Upper lobe of right lung (tissue), 1 donor: Measurements from ENCODE around the gene RFESD. TPM values are rescaled to one million over a fixed set of nuclear protein-coding genes. Genes with fewer than 3 reads are reported as not detected.

ENCODE experiments used
- ATAC-seq: fragments of 200-7000 bp; cut with Tn5 transposase; one replicate; pipeline ENCODE4 v1.9.1; 2020; ENCODE audit warnings: mild to moderate bottlenecking, moderate library complexity
- DNase-seq: peaks from one replicate; pipeline ENCODE4 v3.0.0-alpha.2; 2020
- H3K27ac ChIP-seq: fragments of 200-600 bp; one replicate; pipeline ENCODE4 v1.8.0; 2022
- H3K27me3 ChIP-seq: fragments of 200-600 bp; one replicate; pipeline ENCODE4 v1.8.0; 2022; ENCODE audit warnings: mild to moderate bottlenecking
- H3K36me3 ChIP-seq: fragments of 200-600 bp; one replicate; pipeline ENCODE4 v1.8.0; 2022
- H3K4me1 ChIP-seq: fragments of 200-600 bp; one replicate; pipeline ENCODE4 v1.8.0; 2022
- H3K4me3 ChIP-seq: fragments of 200-600 bp; one replicate; pipeline ENCODE4 v1.8.0; 2022; ENCODE audit warnings: mild to moderate bottlenecking
- H3K9me3 ChIP-seq: fragments of 200-600 bp; one replicate; pipeline ENCODE4 v1.8.0; 2022
- intact Hi-C: fragments of 100-400 bp; cut with DNase I; formaldehyde crosslinking; loops from one replicate; pipeline ENCODE4 v1.11.0; 2022
- total RNA-seq: library from RNA; stranded (reverse); fragmentation: NEBNext Ultra II Directional; extraction: Animal tissue kit (Norgen Biotek cat#: 25700); gene quantifications from one replicate; pipeline ENCODE4 v1.2.1, GENCODE V29; 2021
- TF ChIP-seq, protein P1 (sequence below): fragments of 200-600 bp; IDR thresholded peaks from one replicate; pipeline ENCODE4 v1.8.0; 2022; ENCODE audit warnings: antibody characterized with exemption
- donor health status: DM: no; HTN: yes; CAD: no; lungs with severe emphysema.

The RFESD gene
- total RNA-seq, 1 donor from 2014 or later: 3.7 TPM

DNA sequence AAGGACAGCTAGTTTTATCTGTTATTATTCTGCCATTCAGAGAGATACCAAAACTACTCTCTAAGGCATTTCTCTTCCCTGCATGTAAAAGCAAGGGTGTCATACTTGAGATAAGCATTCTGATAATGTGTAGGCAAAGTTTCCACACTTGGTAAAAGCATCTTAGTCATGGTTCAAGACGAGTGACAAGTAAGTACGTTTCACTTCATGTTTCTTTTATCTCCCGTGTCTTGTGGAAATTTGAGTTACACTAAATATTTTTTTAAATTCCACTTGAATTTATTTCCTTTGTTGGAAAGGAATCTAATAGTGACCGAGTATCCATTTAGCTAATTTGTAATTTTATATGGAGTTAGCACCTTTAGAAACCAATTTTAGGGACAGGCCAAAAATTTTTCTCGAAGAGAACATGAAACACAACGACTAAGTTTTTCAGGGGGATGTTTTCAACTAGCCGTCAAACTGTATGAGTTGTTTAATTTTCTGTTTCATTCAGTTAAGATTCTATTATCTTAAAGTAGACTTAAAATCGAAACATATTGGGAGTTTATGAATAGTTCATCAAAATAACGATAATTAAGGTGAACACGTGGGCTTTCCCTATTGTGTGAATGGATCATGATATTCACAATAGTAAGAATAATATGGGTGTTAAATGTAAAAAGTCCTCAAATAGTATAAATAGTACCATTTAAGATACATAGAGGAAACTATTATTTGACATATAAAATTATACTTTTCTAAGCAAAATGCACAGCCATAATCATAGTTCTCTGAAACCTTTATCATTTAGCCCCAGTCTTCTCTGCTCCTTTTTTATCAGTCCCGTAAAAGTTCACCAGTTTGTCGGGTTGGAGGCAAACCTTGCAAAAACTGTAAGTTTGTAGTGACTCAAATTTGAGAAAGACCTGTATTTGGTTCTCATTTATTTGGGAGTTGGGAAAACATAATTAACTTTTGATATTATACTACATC is 1.6 kb downstream of the RFESD start:
- no peak overlapping the region for H3K4me3 ChIP-seq
- intact Hi-C loops: loop anchor here (10.0 kb wide), 1 partner anchor 197 kb away; no protein-coding TSS in a partner anchor
- TF ChIP-seq, protein P1, sequence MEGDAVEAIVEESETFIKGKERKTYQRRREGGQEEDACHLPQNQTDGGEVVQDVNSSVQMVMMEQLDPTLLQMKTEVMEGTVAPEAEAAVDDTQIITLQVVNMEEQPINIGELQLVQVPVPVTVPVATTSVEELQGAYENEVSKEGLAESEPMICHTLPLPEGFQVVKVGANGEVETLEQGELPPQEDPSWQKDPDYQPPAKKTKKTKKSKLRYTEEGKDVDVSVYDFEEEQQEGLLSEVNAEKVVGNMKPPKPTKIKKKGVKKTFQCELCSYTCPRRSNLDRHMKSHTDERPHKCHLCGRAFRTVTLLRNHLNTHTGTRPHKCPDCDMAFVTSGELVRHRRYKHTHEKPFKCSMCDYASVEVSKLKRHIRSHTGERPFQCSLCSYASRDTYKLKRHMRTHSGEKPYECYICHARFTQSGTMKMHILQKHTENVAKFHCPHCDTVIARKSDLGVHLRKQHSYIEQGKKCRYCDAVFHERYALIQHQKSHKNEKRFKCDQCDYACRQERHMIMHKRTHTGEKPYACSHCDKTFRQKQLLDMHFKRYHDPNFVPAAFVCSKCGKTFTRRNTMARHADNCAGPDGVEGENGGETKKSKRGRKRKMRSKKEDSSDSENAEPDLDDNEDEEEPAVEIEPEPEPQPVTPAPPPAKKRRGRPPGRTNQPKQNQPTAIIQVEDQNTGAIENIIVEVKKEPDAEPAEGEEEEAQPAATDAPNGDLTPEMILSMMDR: no peak

DNA sequence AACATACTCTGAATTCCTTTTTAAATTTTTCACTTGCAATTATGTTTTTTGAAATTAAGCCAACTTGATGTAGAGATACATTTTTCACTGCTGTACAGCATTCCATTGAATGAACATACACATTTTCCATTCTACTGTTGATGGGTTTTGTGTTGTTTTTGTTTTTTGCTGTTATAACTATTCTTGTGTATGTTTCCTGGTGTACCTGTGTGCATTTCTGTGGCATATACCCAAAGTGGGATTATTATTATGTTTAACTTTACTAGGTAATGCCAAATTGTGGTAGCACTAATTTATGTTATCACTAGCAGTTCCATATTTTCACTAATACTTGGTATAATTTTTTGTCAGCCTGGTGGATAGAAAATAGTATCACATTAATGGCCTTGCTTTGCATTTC is 2.7 kb downstream of the RFESD start:
- Histone ChIP-seq H3K27ac (no peak overlapping the region), H3K4me3 (no peak overlapping the region), H3K27me3 (no peaks in the 10 kb centered on the region), H3K9me3 (no peaks in the 10 kb centered on the region), H3K36me3 (no peaks in the 10 kb centered on the region), H3K4me1 (peaks cover 8% of the 10 kb centered on the region)
- ATAC-seq (no peak), DNase-seq (no peak)
- TF ChIP-seq, protein P1: no peak
- intact Hi-C loops: loop anchor here (10.0 kb wide), 1 partner anchor 196 kb away; no protein-coding TSS in a partner anchor

More for the DNA sequence above, 1.6 kb downstream of the RFESD start:
- H3K36me3 ChIP-seq: no peaks in the 10 kb centered on the region
- no peaks in the 10 kb centered on the region for H3K9me3 ChIP-seq
- peaks cover 8% of the 10 kb centered on the region for H3K4me1 ChIP-seq
- ATAC-seq (no peak), DNase-seq (no peak)
- H3K27me3 ChIP-seq: no peaks in the 10 kb centered on the region
- H3K27ac ChIP-seq: peak overlapping the region; percentile 97

DNA sequence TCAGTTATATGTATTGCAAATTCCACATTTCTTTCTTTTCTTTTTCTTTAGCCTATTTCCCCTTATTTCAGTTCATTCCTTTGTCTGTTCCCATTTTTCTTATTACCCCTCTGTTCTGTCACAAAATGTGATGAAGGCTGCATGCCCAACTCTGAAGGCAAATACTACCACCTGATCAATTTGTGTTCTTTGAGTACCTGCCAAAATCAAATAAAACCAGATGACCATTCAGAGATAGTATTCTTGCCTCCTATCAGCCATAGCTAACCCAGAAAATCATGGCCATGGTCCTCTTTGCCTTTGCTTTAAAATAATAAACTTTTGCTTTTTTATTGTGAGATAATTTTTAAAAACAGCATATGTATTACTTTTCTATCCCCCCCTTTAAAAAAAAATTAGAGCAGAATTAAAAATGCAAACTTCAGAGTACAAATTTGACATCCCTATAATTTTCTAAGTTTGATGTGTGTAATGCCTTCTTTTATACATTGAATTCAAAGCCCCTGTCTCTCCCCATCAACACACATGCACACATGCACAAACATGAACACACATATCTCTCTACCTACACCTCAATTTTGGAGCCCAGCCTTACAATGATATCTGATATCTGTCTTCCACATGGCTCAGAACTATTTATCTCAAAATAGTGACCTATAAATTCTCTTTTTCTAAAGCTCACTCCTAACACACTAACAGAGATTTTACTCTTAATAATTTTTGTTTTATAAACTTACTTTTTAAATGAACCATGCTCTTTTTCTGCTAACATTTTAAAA is 3.5 kb downstream of the RFESD start:
- Histone ChIP-seq H3K27ac (no peak overlapping the region), H3K9me3 (no peaks in the 10 kb centered on the region), H3K4me1 (peaks cover 8% of the 10 kb centered on the region), H3K27me3 (no peaks in the 10 kb centered on the region), H3K4me3 (no peak overlapping the region), H3K36me3 (no peaks in the 10 kb centered on the region)
- intact Hi-C loops: loop anchor here (10.0 kb wide), 1 partner anchor 195 kb away; no protein-coding TSS in a partner anchor
- TF ChIP-seq, protein P1: no peak
- no peak for ATAC-seq
- DNase-seq: no peak

DNA sequence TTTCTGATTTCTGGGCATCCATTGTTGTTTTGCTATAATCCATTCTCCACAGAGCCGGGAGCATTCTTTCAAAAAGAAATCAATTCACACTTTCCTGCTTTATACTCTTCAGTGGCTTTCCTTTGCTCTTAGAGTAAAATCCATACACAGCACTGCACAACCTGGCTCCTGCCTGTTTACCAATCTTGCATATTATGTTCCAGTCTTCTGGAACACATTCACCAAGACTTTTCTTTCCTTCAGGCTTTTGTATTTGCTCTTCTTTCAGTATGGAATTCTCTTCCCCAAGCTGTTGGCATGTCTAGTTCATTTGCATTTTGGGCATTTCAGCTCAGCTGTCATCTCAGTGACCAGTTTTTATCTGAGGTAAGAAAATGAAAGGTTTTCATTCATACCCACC is 6.3 kb downstream of the RFESD start:
- DNase-seq (no peak), ATAC-seq (no peak)
- TF ChIP-seq, protein P1: no peak
- Histone ChIP-seq H3K36me3 (no peaks in the 10 kb centered on the region), H3K27me3 (no peaks in the 10 kb centered on the region), H3K27ac (no peak overlapping the region), H3K9me3 (no peaks in the 10 kb centered on the region), H3K4me3 (no peak overlapping the region), H3K4me1 (peaks cover 1% of the 10 kb centered on the region)
- intact Hi-C loops: no loop called here

DNA sequence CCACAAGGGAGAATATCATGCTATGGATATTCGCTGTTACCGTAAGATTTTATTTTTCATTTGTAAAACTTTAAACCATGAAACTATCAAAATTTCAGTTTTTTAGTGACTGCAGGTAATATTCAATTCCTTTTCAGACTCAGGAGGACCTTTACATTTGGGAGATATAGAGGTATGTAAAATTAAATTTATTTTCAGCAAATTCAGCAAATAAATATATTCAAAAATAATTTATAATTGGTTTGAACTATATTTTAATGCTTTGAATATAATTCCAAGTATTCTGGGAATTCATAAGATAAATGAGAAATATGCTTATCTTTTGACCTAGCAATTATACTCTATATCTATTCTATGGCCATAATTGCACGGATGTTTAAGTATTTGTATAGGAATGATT is 7.6 kb downstream of the RFESD start:
- ATAC-seq: no peak
- Histone ChIP-seq H3K4me3 (no peak overlapping the region), H3K27ac (no peak overlapping the region), H3K9me3 (no peaks in the 10 kb centered on the region), H3K4me1 (no peaks in the 10 kb centered on the region), H3K36me3 (no peaks in the 10 kb centered on the region), H3K27me3 (no peaks in the 10 kb centered on the region)
- TF ChIP-seq, protein P1: no peak
- intact Hi-C loops: no loop called here
- no peak for DNase-seq
